Endothelial cell of umbilical vein (primary cell): ENCODE measurements around the gene RTN3.

Experiments used
- EZH2 ChIP-seq: IDR thresholded peaks from 2 replicates; pipeline ENCODE4 v1.6.1; 2012; ENCODE audit warnings: borderline replicate concordance, low read depth, mild to moderate bottlenecking, moderate library complexity, low read length, inconsistent platforms; ENCODE audit not compliant: severe bottlenecking
- FOS ChIP-seq: IDR thresholded peaks from 2 replicates; pipeline ENCODE4 v1.6.1; 2011; ENCODE audit warnings: mild to moderate bottlenecking, low read length, moderate library complexity, borderline replicate concordance; ENCODE audit not compliant: insufficient read depth
- JUN ChIP-seq: IDR thresholded peaks from 2 replicates; pipeline ENCODE4 v1.6.1; 2011; ENCODE audit warnings: borderline replicate concordance, low read depth; ENCODE audit not compliant: insufficient read length, insufficient read depth
- MAX ChIP-seq: IDR thresholded peaks from 2 replicates; pipeline ENCODE4 v1.6.1; 2011; ENCODE audit not compliant: insufficient read depth, insufficient read length
- MYC ChIP-seq: IDR thresholded peaks from one replicate; pipeline ENCODE4 v1.6.1; 2011; ENCODE audit warnings: mild to moderate bottlenecking, low read depth, low read length
- POLR2A ChIP-seq: IDR thresholded peaks from 2 replicates; pipeline ENCODE4 v1.6.1; 2012; ENCODE audit warnings: low read depth, mild to moderate bottlenecking, control low read depth, low read length
- POLR2AphosphoS5 ChIP-seq: IDR thresholded peaks from 2 replicates; pipeline ENCODE4 v1.6.1; 2012; ENCODE audit warnings: low read depth, mild to moderate bottlenecking, control low read depth, low read length, moderate library complexity; ENCODE audit not compliant: insufficient read depth
- TF ChIP-seq, protein P1 (sequence below), 2 donors: IDR thresholded peaks; 1 replicate in 1 of 2; 2 replicates in 1 of 2; pipeline ENCODE4 v1.5.1; 2011; ENCODE audit warnings: low read length in 2 of 2, mild to moderate bottlenecking in 2 of 2, moderate library complexity in 2 of 2, control low read depth in 1 of 2, inconsistent platforms in 1 of 2, low read depth in 1 of 2; ENCODE audit not compliant: insufficient read depth in 1 of 2; ENCODE audit errors: extremely low read depth in 1 of 2

DNA sequence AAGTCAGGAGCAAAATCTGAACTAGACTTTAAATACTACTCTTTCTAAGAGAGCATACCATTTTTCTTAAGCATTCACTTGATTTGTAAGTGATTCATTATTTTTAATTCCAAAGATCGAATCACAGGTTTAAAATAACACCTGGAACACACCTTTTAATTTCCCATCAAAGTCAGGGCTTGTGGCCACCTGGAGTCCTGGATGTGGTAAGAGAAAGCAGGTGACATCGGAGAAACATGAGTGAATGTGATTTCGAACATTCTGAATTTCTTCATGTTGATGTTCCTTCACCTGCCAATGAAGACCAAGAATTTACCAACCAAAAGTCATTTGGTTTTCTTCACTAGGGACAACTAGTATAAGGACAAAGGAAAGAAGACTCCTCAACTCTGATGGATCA is 38.1 kb upstream of the RTN3 start:
- TF ChIP-seq, protein P1, sequence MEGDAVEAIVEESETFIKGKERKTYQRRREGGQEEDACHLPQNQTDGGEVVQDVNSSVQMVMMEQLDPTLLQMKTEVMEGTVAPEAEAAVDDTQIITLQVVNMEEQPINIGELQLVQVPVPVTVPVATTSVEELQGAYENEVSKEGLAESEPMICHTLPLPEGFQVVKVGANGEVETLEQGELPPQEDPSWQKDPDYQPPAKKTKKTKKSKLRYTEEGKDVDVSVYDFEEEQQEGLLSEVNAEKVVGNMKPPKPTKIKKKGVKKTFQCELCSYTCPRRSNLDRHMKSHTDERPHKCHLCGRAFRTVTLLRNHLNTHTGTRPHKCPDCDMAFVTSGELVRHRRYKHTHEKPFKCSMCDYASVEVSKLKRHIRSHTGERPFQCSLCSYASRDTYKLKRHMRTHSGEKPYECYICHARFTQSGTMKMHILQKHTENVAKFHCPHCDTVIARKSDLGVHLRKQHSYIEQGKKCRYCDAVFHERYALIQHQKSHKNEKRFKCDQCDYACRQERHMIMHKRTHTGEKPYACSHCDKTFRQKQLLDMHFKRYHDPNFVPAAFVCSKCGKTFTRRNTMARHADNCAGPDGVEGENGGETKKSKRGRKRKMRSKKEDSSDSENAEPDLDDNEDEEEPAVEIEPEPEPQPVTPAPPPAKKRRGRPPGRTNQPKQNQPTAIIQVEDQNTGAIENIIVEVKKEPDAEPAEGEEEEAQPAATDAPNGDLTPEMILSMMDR (IDR thresholded peaks at IDR 0.05; ENCODE audit: extremely low read depth in 1 of 2, insufficient read depth in 1 of 2, low read depth in 1 of 2, low read length in 2 of 2): no peak
- TF ChIP-seq POLR2AphosphoS5 (no peak), EZH2 (no peak), POLR2A (no peak), MAX (no peak), FOS (no peak), MYC (no peak), JUN (no peak)
